GM10248 (cell line): ENCODE results near the gene COL4A1.

ENCODE experiments used
- CTCF ChIA-PET: fragments of 300-600 bp; sonication (Branson Sonifier 250); formaldehyde crosslinking; extraction: SDS; loops from one replicate; lab custom pipeline; 2021; ENCODE audit warnings: antibody characterized with exemption; lab: Yijun Ruan, JAX
- POLR2A ChIA-PET: fragments of 350-650 bp; sonication (Branson Sonifier 250); formaldehyde crosslinking; extraction: SDS; loops from one replicate; lab custom pipeline; 2020; ENCODE audit warnings: antibody characterized with exemption; lab: Yijun Ruan, JAX
- DNase-seq: peaks from one replicate; pipeline ENCODE4 v3.0.0; 2012; ENCODE audit errors: extremely low spot score
- TF ChIP-seq, protein P1 (sequence below): IDR thresholded peaks from 2 replicates; pipeline ENCODE4 v1.5.1; 2012; ENCODE audit warnings: mild to moderate bottlenecking, low read depth; ENCODE audit errors: extremely low read depth, missing control alignments, control extremely low read depth

COL4A1 gene

DNA sequence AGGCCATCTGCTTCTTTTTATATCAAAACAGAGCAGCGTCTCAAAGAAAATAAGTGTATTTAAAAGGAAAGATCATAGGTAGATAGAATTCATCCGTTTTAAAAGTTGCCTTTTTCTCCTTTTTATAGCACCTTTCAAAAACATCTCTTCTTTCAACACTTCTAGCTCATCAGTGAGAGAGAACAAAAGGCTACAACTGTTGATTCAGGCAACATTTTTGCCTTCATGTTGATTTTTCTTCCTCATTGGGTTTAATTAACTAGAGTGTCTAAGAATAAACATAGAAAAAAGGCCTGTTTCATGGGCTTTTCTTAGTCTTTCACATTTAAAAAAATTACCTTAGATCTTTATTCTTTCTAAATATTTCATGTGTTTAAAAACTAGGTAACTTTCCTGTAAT is 13.7 kb upstream of the COL4A1 start:
- CTCF ChIA-PET = no interaction called here
- no peak for DNase-seq
- POLR2A ChIA-PET = no interaction called here
- TF ChIP-seq, protein P1, sequence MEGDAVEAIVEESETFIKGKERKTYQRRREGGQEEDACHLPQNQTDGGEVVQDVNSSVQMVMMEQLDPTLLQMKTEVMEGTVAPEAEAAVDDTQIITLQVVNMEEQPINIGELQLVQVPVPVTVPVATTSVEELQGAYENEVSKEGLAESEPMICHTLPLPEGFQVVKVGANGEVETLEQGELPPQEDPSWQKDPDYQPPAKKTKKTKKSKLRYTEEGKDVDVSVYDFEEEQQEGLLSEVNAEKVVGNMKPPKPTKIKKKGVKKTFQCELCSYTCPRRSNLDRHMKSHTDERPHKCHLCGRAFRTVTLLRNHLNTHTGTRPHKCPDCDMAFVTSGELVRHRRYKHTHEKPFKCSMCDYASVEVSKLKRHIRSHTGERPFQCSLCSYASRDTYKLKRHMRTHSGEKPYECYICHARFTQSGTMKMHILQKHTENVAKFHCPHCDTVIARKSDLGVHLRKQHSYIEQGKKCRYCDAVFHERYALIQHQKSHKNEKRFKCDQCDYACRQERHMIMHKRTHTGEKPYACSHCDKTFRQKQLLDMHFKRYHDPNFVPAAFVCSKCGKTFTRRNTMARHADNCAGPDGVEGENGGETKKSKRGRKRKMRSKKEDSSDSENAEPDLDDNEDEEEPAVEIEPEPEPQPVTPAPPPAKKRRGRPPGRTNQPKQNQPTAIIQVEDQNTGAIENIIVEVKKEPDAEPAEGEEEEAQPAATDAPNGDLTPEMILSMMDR = no peak

DNA sequence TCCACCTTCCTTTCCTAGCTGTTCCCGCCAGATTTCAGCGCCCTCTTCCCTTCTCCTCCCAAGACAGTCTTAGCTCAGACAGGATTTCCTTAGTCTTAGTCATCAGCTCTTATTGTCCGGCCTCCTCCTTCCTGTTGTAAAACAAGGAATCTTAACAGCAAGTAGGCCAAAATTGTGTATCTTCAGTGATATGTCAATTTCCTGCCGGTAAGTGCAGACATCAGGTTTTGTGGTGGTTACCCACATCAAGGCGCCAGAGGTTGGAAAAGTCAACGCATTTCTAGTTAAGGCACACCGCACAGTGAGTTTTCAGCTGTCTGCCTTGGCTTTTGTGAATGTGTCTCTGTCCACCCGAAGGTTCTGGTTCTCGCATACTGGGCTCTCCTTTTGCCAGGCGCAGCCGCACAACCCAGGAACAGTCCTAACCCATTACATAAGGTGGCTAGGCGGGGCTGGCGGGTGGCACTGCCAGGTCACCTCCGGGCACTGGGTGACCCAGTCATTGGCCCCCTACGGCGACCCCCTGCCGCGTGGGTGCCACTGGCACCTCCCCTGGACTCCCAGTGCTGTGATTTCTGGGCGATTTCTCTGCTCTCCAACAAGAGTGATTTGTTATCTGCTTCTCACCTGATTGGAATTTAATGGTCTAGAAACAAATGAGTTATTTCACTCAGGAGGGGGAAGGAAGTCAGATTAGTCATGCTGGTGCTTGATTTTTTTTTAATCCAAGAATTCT is 13.0 kb upstream of the COL4A1 start:
- POLR2A ChIA-PET = no interaction called here
- TF ChIP-seq, protein P1 = no peak
- DNase-seq = no peak
- CTCF ChIA-PET = no interaction called here

DNA sequence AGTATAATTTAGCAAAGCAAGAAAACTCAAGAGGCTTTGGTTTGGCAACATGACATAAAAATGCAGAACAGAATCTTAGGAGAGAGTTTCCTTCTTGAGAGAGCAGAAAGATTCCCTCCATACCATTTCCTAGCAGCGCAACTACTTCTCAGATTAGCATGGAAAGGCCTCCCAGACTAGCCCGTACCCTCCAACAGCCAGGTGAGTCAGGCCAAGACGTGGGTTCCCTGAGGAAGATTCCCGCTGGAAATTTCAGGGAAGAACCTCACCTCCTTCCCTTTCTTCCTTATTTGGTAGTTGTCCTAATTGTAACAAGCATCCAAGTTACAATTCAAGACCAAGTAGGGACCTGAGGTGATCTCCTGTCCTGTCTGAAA is 12.4 kb upstream of the COL4A1 start:
- POLR2A ChIA-PET = no interaction called here
- CTCF ChIA-PET = no interaction called here
- TF ChIP-seq, protein P1 = no peak
- DNase-seq = no peak

DNA sequence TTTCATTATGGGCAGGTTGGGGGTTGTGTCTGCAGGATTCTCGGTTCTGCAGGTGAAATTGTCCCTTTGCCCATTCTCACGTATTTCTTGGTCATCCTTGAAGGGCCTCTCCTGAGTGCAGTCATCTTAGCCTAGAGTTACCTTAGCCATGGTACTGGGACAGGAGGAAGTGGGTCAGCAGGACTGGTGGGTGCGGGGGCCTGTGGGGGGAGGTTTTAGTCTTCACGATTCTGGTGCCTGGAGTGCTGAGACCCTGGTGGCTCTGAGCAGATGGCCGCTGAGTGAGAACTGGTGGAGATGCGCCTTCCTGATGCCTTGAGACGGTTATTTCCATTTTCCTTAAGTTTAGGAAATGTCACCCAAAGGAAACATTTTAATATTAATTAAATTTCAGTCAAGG is 12.0 kb upstream of the COL4A1 start:
- DNase-seq = no peak
- POLR2A ChIA-PET = no interaction called here
- CTCF ChIA-PET = no interaction called here
- TF ChIP-seq, protein P1 = no peak

DNA sequence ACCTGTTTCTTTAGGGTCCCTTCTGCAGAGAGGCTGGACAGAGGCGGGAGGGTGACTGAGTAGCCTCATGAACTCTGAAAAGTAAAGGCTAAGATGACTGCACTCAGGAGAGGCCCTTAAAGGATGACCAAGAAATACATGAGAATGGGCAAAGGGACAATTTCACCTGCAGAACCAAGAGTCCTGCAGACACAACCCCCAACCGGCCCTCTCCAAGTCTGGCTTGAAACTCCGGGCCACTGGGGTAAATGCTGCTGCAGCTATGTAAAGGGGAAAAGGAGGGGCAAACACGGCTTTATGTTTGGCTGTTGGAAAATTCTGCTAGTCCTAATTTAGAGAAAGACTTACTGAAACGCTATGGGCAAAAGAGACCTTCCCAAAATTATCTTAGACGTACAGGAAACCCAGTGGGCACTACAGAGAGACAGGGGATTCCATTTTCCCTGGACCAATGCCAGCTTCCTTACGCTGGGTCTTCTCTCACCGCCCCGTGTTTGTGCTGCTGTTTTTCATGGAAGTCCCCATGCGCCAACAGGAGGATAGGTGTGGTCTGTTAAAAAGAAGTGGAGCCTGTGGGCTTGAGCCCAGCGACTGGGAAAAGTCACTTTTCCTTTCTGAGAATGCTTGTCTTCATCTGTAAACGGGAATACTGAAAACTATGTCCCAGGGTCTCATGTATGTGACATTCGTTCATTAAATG is 10.7 kb upstream of the COL4A1 start:
- DNase-seq = no peak
- TF ChIP-seq, protein P1 = no peak
- POLR2A ChIA-PET = no interaction called here
- CTCF ChIA-PET = no interaction called here

DNA sequence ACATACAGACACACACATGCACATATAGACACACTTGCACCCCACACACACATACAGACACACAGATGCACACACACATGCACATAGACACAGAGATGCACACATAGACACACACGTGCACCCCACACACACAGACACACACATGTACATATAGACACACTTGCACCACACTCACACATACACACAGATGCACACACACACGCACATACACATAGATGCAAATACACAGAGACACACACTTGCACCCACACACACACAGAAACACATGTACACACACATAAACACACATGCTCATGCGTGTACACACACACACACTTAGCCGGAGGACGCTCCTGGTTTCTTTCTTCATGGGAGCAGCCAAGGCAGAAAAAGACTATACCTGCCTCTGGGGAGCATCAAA is 10.1 kb upstream of the COL4A1 start:
- no peak for DNase-seq
- POLR2A ChIA-PET = no interaction called here
- TF ChIP-seq, protein P1 = no peak
- CTCF ChIA-PET = no interaction called here
